Measurements from ENCODE around the gene KCNJ12.
"Not testable (repeated sequence)": the region's sequence is repeated elsewhere in the genome, so short reads cannot be mapped to it uniquely, and the experiment has no call there.

The KCNJ12 gene

DNA sequence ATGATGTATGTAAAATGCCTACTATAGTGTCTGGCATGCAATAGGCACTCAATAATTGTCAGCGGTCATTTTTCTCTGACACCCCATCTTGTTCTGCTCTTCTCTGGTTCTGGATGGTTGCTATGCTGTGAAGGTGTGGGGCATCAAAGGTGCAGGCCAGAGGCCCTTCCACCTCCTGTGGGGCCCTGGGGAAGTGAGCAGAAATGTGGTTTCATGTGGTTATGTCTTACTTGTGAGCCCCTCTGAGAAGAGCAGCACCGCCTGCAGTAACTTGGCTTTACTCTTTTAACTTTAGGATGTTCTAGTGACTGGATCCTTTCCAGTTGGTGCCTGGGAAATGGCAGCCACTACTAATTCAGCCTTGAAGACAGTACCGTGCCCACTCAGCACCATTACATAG, 32.1 kb downstream of the KCNJ12 start:
- not testable (repeated sequence) for DNase-seq (ENCODE audit: low read depth)

DNA sequence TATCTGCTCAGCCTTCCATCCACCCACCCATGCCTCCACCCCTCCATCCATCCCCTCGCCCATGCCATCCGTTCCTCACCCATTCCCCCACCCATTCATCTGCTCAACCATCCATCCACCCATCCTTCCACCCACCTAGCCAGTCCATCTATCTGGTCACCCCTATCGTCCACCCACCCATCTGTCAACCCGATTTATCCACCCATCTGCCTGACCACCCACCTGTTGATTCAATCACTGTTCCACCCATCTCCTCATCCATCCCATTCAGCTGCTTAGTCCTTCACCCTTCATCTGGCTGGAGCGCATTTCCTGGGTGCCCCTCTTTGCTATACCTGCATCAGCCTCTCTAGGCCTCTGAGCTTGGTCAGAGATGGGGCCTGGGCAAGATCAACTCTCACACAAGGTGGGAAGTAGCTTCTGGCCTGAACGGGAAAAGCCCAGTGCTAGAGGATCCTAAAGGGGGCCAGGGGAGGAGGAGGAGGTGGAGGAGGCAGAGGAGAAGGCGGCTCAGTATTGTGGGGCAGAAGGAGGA, 32.7 kb downstream of the KCNJ12 start:
- DNase-seq (ENCODE audit: low read depth), result not testable (repeated sequence)

GRCh38 chr17:21409388-21409787, 33.2 kb downstream of the KCNJ12 start:
- not testable (repeated sequence) for DNase-seq (ENCODE audit: low read depth)

- not testable (repeated sequence) for DNase-seq (ENCODE audit: low read depth)
Measured at GRCh38 chr17:21409971-21410370, 33.8 kb downstream of the KCNJ12 start.

DNA sequence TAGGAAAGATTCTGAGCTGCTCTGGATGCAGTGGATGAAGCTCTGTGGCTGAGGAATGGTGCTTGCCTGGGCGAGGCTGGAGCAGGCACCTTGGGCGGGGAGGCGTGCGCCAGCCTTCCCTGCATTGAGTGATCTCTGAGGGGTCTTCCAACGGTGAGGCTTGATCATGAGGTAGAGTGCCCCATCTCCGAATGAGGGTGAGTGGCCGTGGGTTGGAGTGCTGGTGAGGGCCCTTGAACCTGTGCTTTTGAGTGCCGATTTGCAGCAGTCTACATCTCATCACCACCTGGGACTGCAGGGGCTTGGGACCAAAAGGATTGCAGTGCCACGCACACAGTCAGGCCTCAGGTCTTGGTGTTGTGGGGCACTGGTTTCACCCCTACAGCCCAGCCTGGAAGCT, 34.2 kb downstream of the KCNJ12 start:
- not testable (repeated sequence) for DNase-seq (ENCODE audit: low read depth)

GRCh38 chr17:21410906-21411678, 34.9 kb downstream of the KCNJ12 start:
- DNase-seq (ENCODE audit: low read depth), result not testable (repeated sequence)

DNA sequence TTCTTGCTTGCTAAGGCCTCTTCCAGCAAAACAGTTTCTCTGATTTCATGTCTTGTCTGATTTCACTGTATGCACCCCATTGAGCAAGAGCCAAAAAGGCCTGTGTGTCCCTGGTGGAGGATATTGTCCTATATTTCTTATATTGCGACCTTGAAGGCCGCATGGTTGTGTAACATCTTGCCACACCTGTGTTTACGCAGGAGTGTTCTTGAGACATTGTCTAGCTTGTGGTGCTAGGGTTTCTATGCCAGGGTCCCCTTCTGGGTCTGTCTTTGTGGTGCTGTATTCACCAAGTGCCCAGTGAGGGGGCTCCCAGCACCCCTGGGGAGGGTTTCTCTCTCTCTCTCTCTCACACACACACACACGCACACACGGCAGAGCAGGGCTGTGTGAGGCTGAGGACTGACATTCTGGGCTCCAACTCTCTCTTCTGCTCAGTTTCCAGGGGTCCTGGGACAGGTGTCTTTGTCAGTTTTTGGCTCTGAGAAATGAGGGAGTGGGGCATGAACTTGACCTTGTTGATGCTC, 35.6 kb downstream of the KCNJ12 start:
- DNase-seq (ENCODE audit: low read depth), result not testable (repeated sequence)

DNA sequence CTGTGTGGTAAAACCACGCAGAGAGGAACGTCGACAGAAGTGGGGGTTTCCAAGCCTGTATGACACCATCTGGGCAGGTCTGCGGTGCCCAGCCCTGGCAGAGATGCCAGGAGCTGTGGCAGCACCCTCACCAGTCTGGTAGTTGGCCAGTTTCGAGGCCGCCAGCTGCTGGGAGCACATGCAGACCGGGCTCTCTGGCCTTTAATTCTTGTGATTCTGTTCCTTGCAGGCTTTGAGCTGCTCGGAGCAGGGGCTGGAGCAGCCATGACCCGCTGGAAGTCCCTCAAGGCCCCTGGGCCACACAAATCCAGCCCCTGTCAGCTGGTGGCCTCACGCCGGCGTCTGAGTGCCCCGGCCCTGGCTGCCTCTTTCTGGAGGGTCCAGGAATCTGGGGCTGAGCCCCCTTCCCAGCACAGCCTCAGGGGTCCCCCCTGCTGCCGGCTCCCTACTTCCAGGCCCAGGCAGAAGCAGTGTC, 36.1 kb downstream of the KCNJ12 start:
- not testable (repeated sequence) for DNase-seq (ENCODE audit: low read depth)

- not testable (repeated sequence) for DNase-seq (ENCODE audit: low read depth)
Measured at GRCh38 chr17:21413570-21414279, 37.6 kb downstream of the KCNJ12 start.

- DNase-seq (ENCODE audit: low read depth), result not testable (repeated sequence)
Measured at GRCh38 chr17:21414616-21415015, 38.5 kb downstream of the KCNJ12 start.

DNA sequence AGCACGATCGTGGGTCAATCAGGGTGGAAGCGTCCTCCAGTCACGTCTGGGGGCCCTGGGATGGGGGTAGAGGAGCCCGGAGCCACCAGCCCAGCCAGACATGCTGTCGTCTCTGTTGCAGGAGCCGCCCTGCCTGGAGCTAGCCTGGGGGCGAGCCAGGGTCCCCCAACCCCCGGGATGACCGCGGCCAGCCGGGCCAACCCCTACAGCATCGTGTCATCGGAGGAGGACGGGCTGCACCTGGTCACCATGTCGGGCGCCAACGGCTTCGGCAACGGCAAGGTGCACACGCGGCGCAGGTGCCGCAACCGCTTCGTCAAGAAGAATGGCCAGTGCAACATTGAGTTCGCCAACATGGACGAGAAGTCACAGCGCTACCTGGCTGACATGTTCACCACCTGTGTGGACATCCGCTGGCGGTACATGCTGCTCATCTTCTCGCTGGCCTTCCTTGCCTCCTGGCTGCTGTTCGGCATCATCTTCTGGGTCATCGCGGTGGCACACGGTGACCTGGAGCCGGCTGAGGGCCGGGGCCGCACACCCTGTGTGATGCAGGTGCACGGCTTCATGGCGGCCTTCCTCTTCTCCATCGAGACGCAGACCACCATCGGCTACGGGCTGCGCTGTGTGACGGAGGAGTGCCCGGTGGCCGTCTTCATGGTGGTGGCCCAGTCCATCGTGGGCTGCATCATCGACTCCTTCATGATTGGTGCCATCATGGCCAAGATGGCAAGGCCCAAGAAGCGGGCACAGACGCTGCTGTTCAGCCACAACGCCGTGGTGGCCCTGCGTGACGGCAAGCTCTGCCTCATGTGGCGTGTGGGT, 39.2 kb downstream of the KCNJ12 start:
- DNase-seq (ENCODE audit: low read depth), result not testable (repeated sequence)

GRCh38 chr17:21416471-21416981, 40.4 kb downstream of the KCNJ12 start:
- DNase-seq (ENCODE audit: low read depth), result not testable (repeated sequence)

DNA sequence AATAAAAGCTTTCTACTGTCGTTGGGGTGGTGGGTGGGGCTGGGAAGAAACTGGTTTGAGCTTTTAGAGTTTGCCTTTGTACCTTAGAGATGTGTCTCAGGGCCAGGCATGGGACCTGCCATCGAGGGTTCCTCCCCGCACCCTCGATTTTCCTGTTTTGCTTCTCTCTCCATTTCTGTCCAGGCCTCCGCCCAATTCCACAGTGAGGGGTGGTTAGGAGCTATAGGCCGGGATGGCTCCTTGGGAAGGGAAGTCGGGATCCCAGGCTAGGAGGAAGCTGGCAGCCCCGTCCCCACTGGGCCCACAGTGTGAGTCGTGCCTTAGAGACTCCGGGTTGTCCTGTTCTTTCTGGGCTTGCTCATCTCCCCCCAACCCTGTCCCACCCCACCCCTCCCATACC, 41.2 kb downstream of the KCNJ12 start:
- DNase-seq (ENCODE audit: low read depth), result not testable (repeated sequence)

- DNase-seq (ENCODE audit: low read depth), result no peak
Measured at GRCh38 chr17:21417921-21418320, 41.8 kb downstream of the KCNJ12 start.

GRCh38 chr17:21418446-21419298, 42.5 kb downstream of the KCNJ12 start:
- no peak for DNase-seq (ENCODE audit: low read depth)

GRCh38 chr17:21419299-21420239, 43.4 kb downstream of the KCNJ12 start:
- DNase-seq (ENCODE audit: low read depth), result no peak

DNA sequence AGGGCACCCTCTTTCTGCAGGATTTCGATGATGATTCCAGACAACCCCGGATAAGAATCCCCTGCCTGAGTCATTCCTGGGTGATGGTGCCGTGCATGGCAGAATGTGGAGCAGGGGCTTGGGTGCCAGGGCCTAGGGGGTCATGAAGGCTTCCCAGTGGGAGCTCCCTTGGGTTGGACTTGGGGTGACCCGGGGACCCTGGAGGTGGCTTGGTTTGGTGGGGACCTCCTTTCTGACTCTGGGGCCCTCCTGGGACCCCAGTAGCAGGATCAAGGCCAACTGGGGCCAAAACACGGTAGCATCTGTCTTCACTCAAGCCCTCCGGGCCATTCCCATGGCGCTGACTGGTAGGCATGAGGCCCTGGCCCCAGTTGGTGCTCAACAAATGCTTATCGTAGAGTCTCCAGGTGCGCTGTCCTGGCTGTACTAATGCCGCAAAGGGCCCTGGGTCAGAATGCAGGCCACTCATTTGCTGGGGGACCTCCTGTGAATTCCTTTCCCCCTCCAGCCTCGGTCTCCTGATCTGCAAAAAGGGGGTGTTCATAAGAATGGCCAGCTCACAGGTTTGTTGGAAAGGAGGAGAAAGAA, 44.4 kb downstream of the KCNJ12 start:
- DNase-seq (ENCODE audit: low read depth), result not testable (repeated sequence)

- not testable (repeated sequence) for DNase-seq (ENCODE audit: low read depth)
Measured at GRCh38 chr17:21421421-21422310, 45.5 kb downstream of the KCNJ12 start.

Measured in stromal cell of bone marrow (primary cell).